Mesenchymal stem cell (in vitro differentiated cells and primary cell): ENCODE data around the gene ACVR2A. TPM values are rescaled to one million over a fixed set of nuclear protein-coding genes. Genes with fewer than 3 reads are reported as not detected.

Experiments
- DNase-seq: peaks from one replicate; pipeline ENCODE4 v3.0.0-alpha.2; 2013
- H2AFZ ChIP-seq: one replicate; pipeline ENCODE4 v1.6.1; 2013; ENCODE audit warnings: low read depth, mild to moderate bottlenecking, control low read depth, inconsistent platforms, low read length, moderate library complexity
- H2AK5ac ChIP-seq: 2 replicates; pipeline ENCODE4 v1.6.1; 2013; ENCODE audit warnings: low read length, moderate library complexity, mild to moderate bottlenecking, inconsistent platforms; ENCODE audit not compliant: severe bottlenecking
- H2BK120ac ChIP-seq: one replicate; pipeline ENCODE4 v1.6.1; 2013; ENCODE audit warnings: low read depth, mild to moderate bottlenecking, inconsistent platforms, low read length, moderate library complexity
- H2BK12ac ChIP-seq, 2 experiments: one replicate each; pipeline ENCODE4 v1.6.1; 2013; ENCODE audit warnings: inconsistent platforms in 2 of 2, low read length in 2 of 2, mild to moderate bottlenecking in 2 of 2, moderate library complexity in 2 of 2, control low read depth in 1 of 2
- H2BK15ac ChIP-seq: one replicate; pipeline ENCODE4 v1.6.1; 2013; ENCODE audit warnings: mild to moderate bottlenecking, low read depth, inconsistent platforms; ENCODE audit not compliant: poor library complexity, severe bottlenecking
- H2BK5ac ChIP-seq: 2 replicates; pipeline ENCODE4 v1.6.1; 2013; ENCODE audit warnings: low read depth, mild to moderate bottlenecking, low read length, control low read depth, inconsistent platforms; ENCODE audit not compliant: poor library complexity, severe bottlenecking
- H3K14ac ChIP-seq, 2 experiments: one replicate each; pipeline ENCODE4 v1.6.1; 2013; ENCODE audit warnings: inconsistent platforms in 2 of 2, low read length in 2 of 2, control low read depth in 1 of 2, mild to moderate bottlenecking in 1 of 2, moderate library complexity in 1 of 2
- H3K18ac ChIP-seq, 2 experiments: one replicate each; pipeline ENCODE4 v1.6.1; 2013; ENCODE audit warnings: inconsistent platforms in 2 of 2, low read length in 2 of 2, control low read depth in 1 of 2, low read depth in 1 of 2, mild to moderate bottlenecking in 1 of 2
- H3K23ac ChIP-seq, 2 experiments: one replicate each; pipeline ENCODE4 v1.6.1; 2013; ENCODE audit warnings: inconsistent platforms in 2 of 2, low read length in 2 of 2, mild to moderate bottlenecking in 2 of 2, moderate library complexity in 2 of 2, control low read depth in 1 of 2
- H3K27ac ChIP-seq: 2 replicates; pipeline ENCODE4 v1.5.1; 2013; ENCODE audit warnings: mild to moderate bottlenecking, moderate library complexity, low read length, control low read depth, inconsistent platforms; ENCODE audit not compliant: poor library complexity, severe bottlenecking
- H3K27me3 ChIP-seq, 2 experiments: 2 replicates each; pipeline versions ENCODE4 v1.6.1 to v1.7.0; 2013; ENCODE audit warnings: low read length in 2 of 2, mild to moderate bottlenecking in 2 of 2, moderate library complexity in 2 of 2, control low read depth in 1 of 2, inconsistent platforms in 1 of 2; ENCODE audit not compliant: control insufficient read depth in 1 of 2, insufficient read depth in 1 of 2
- H3K36me3 ChIP-seq, 2 experiments: 2 replicates each; pipeline versions ENCODE4 v1.6.1 to v1.7.0; 2013; ENCODE audit warnings: low read length in 2 of 2, control low read depth in 1 of 2, inconsistent platforms in 1 of 2, low read depth in 1 of 2, mild to moderate bottlenecking in 1 of 2; ENCODE audit not compliant: insufficient read depth in 2 of 2, control insufficient read depth in 1 of 2
- H3K4ac ChIP-seq, 2 experiments: one replicate each; pipeline ENCODE4 v1.6.1; 2013; ENCODE audit warnings: inconsistent platforms in 2 of 2, low read length in 2 of 2, mild to moderate bottlenecking in 2 of 2, moderate library complexity in 2 of 2, control low read depth in 1 of 2, low read depth in 1 of 2
- H3K4me1 ChIP-seq: 2 replicates; pipeline ENCODE4 v1.6.1; 2013; ENCODE audit warnings: low read depth, low read length, control low read depth; ENCODE audit not compliant: control insufficient read depth, insufficient read depth
- H3K4me2 ChIP-seq: 2 replicates; pipeline ENCODE4 v1.6.1; 2013; ENCODE audit warnings: low read length, mild to moderate bottlenecking, inconsistent platforms; ENCODE audit not compliant: poor library complexity, severe bottlenecking
- H3K4me3 ChIP-seq, 2 experiments: 2 replicates each; pipeline versions ENCODE4 v1.5.1 to v1.7.0; 2013; ENCODE audit warnings: low read length in 2 of 2, mild to moderate bottlenecking in 2 of 2, control low read depth in 1 of 2, low read depth in 1 of 2; ENCODE audit not compliant: insufficient read depth in 1 of 2
- H3K79me1 ChIP-seq: replicated peaks from 2 replicates; pipeline ENCODE4 v1.6.1; 2013; ENCODE audit warnings: mild to moderate bottlenecking, control low read depth, low read length, inconsistent platforms; ENCODE audit not compliant: poor library complexity, severe bottlenecking
- H3K9ac ChIP-seq: 2 replicates; pipeline ENCODE4 v1.7.0; 2013; ENCODE audit warnings: mild to moderate bottlenecking, low read length, moderate library complexity
- H3K9me3 ChIP-seq: 2 replicates; pipeline ENCODE4 v1.7.0; 2013; ENCODE audit warnings: mild to moderate bottlenecking, low read length; ENCODE audit not compliant: control insufficient read depth
- H4K8ac ChIP-seq: one replicate; pipeline ENCODE4 v1.6.1; 2013; ENCODE audit warnings: inconsistent platforms, mild to moderate bottlenecking, low read length, moderate library complexity
- H4K91ac ChIP-seq: one replicate; pipeline ENCODE4 v1.6.1; 2013; ENCODE audit warnings: mild to moderate bottlenecking, low read length, inconsistent platforms
- WGBS: methylation state at CpG from one replicate; pipeline ENCODE4 v1.1.7; 2013; ENCODE audit warnings: mixed read lengths; 5-methylcytosine and 5-hydroxymethylcytosine counted together
- polyA plus RNA-seq, 2 experiments: library from polyadenylated mRNA; stranded (reverse); fragments of 200-250 nt; gene quantifications; one replicate each; pipeline ENCODE4 v1.2.3, GENCODE V29; 2013

Gene ACVR2A
- polyA plus RNA-seq (2013, experiment 1 of 2): 4.2 TPM
- polyA plus RNA-seq (2013, experiment 2 of 2): 4.0 TPM

GRCh38 chr2:147844697-147845410, at the start of gene ACVR2A:
Gene ACVR2A (plus strand): TSS chr2:147845029. CDS start chr2:147845153, 124 bp downstream.
- Histone ChIP-seq H3K9ac (peak within 1 kb of the TSS; percentile 90), H3K9me3 (no peaks in the 10 kb centered on the region), H2AK5ac (no peak within 1 kb of the TSS), H3K4me1 (no peaks in the 10 kb centered on the region), H4K91ac (peak within 1 kb of the TSS; percentile 99), H3K4me3 (peak within 1 kb of the TSS; percentile 85 to 92), H3K36me3 (no peaks in the 10 kb centered on the region), H3K23ac (peak within 1 kb of the TSS in 1 of 2 experiments; percentile 100), H3K14ac (peak within 1 kb of the TSS; percentile 79 to 100), H3K27me3 (no peaks in the 10 kb centered on the region), H3K4me2 (peak within 1 kb of the TSS; percentile 76), H3K79me1 (peaks cover 3% of the 10 kb centered on the region), H3K4ac (peak within 1 kb of the TSS; percentile 88 to 100), H2BK5ac (peak within 1 kb of the TSS; percentile 94), H2BK12ac (peak within 1 kb of the TSS in 1 of 2 experiments; percentile 98), H4K8ac (peak within 1 kb of the TSS; percentile 100), H2BK120ac (peak within 1 kb of the TSS; percentile 87), H2BK15ac (peak within 1 kb of the TSS; percentile 100), H3K18ac (peak within 1 kb of the TSS; percentile 97 to 100), H2AFZ (peak within 1 kb of the TSS; percentile 93), H3K27ac (peak within 1 kb of the TSS; percentile 92)
- under 1% methylated on average over 33 of the region's 51 CpGs for WGBS
- peak; percentile 68 for DNase-seq

GRCh38 chr2:147800316-147800715, 44.5 kb upstream of the ACVR2A start:
- no peak overlapping the region for H2BK120ac ChIP-seq
- no peak overlapping the region for H3K9ac ChIP-seq
- no peak overlapping the region for H4K91ac ChIP-seq
- no peak overlapping the region for H3K23ac ChIP-seq
- H2AFZ ChIP-seq: no peak overlapping the region
- no peak overlapping the region for H3K4me2 ChIP-seq
- DNase-seq: no peak
- no peaks in the 10 kb centered on the region for H3K27me3 ChIP-seq
- H3K27ac ChIP-seq: no peak overlapping the region
- no peak overlapping the region for H3K18ac ChIP-seq
- no peak overlapping the region for H2BK5ac ChIP-seq
- H2BK15ac ChIP-seq: no peak overlapping the region
- H2AK5ac ChIP-seq: no peak overlapping the region
- H3K36me3 ChIP-seq: no peaks in the 10 kb centered on the region
- H3K4me3 ChIP-seq: no peak overlapping the region
- no peak overlapping the region for H3K14ac ChIP-seq
- H2BK12ac ChIP-seq: no peak overlapping the region
- no peaks in the 10 kb centered on the region for H3K9me3 ChIP-seq
- H3K4me1 ChIP-seq: no peaks in the 10 kb centered on the region
- 85% methylated on average over 2 of the region's 2 CpGs for WGBS
- no peak overlapping the region for H4K8ac ChIP-seq
- no peak overlapping the region for H3K4ac ChIP-seq
- no peaks in the 10 kb centered on the region for H3K79me1 ChIP-seq

GRCh38 chr2:147806846-147807245, 38.0 kb upstream of the ACVR2A start:
- no peaks in the 10 kb centered on the region for H3K4me1 ChIP-seq

GRCh38 chr2:147808520-147808919, 36.3 kb upstream of the ACVR2A start:
- Histone ChIP-seq H2BK5ac (no peak overlapping the region), H3K4ac (no peak overlapping the region), H3K14ac (no peak overlapping the region), H3K27ac (no peak overlapping the region), H2AK5ac (no peak overlapping the region), H3K4me2 (no peak overlapping the region), H3K9ac (no peak overlapping the region), H2BK15ac (no peak overlapping the region), H3K23ac (no peak overlapping the region), H3K4me3 (no peak overlapping the region), H4K91ac (no peak overlapping the region), H3K79me1 (no peaks in the 10 kb centered on the region), H4K8ac (no peak overlapping the region), H3K36me3 (no peaks in the 10 kb centered on the region), H3K18ac (no peak overlapping the region), H3K9me3 (no peaks in the 10 kb centered on the region), H3K27me3 (no peaks in the 10 kb centered on the region), H3K4me1 (no peaks in the 10 kb centered on the region), H2BK12ac (no peak overlapping the region), H2AFZ (no peak overlapping the region), H2BK120ac (no peak overlapping the region)
- no peak for DNase-seq
- WGBS: 75% methylated on average over 3 of the region's 4 CpGs

More at GRCh38 chr2:147806846-147807245, 38.0 kb upstream of the ACVR2A start:
- no peak overlapping the region for H4K8ac ChIP-seq
- H3K14ac ChIP-seq: no peak overlapping the region
- WGBS: 8% methylated on average over 1 of the region's 1 CpG
- no peak overlapping the region for H4K91ac ChIP-seq
- no peaks in the 10 kb centered on the region for H3K9me3 ChIP-seq
- H3K4me2 ChIP-seq: no peak overlapping the region
- no peak overlapping the region for H3K23ac ChIP-seq
- H2BK12ac ChIP-seq: no peak overlapping the region
- DNase-seq: no peak
- no peaks in the 10 kb centered on the region for H3K36me3 ChIP-seq
- H3K18ac ChIP-seq: no peak overlapping the region
- H2AK5ac ChIP-seq: no peak overlapping the region
- H3K4ac ChIP-seq: no peak overlapping the region
- H2BK5ac ChIP-seq: no peak overlapping the region
- no peak overlapping the region for H2AFZ ChIP-seq
- no peak overlapping the region for H3K9ac ChIP-seq
- no peaks in the 10 kb centered on the region for H3K27me3 ChIP-seq
- H2BK15ac ChIP-seq: no peak overlapping the region
- H3K79me1 ChIP-seq: no peaks in the 10 kb centered on the region
- H3K4me3 ChIP-seq: no peak overlapping the region
- H2BK120ac ChIP-seq: no peak overlapping the region
- no peak overlapping the region for H3K27ac ChIP-seq
